ENCODE results near the gene TMEM123. TPM values are rescaled to one million over a fixed set of nuclear protein-coding genes. Genes with fewer than 3 reads are reported as not detected.
"Not testable (repeated sequence)": the region's sequence is repeated elsewhere in the genome, so short reads cannot be mapped to it uniquely, and the experiment has no call there.

TMEM123 gene
- polyA plus RNA-seq, 1 experiment, result 434 TPM

DNA sequence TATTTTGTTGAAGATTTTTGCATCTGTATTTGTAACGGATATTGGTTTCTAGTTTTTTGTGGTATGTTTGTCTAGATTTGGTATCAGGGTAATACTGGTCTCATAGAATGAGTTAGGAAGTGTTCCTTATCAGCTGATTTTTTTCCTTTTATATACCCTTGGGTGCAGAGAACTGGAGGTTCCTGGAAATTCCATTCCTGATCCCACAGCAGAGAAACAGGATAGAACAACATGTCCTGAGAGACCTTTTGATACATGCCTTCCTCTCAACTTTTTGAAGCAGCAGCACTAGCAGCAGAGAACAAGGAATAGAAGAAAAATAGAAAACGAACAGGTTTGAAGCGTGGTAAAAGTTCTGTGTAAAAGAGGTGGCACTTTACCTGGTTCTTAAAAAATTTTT is 68.7 kb downstream of the TMEM123 start:
- TF ChIP-seq, protein P1, sequence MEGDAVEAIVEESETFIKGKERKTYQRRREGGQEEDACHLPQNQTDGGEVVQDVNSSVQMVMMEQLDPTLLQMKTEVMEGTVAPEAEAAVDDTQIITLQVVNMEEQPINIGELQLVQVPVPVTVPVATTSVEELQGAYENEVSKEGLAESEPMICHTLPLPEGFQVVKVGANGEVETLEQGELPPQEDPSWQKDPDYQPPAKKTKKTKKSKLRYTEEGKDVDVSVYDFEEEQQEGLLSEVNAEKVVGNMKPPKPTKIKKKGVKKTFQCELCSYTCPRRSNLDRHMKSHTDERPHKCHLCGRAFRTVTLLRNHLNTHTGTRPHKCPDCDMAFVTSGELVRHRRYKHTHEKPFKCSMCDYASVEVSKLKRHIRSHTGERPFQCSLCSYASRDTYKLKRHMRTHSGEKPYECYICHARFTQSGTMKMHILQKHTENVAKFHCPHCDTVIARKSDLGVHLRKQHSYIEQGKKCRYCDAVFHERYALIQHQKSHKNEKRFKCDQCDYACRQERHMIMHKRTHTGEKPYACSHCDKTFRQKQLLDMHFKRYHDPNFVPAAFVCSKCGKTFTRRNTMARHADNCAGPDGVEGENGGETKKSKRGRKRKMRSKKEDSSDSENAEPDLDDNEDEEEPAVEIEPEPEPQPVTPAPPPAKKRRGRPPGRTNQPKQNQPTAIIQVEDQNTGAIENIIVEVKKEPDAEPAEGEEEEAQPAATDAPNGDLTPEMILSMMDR (IDR thresholded peaks at IDR 0.05; ENCODE audit: low read depth, low read length), result no peak
- CTCF ChIA-PET, result interaction anchor here (0.8 kb wide), 1 partner anchor 282 kb away, joined by 3 read pairs; no protein-coding TSS in a partner anchor
- POLR2A ChIA-PET, result no interaction called here
- Histone ChIP-seq H3K9me3 (ENCODE audit: control insufficient read depth, insufficient read depth, low read length) (no peaks in the 10 kb centered on the region), H3K4me3 (ENCODE audit: low read depth, low read length) (no peak overlapping the region), H3K27me3 (ENCODE audit: control insufficient read depth, insufficient read depth, low read length) (no peaks in the 10 kb centered on the region), H3K27ac (ENCODE audit: low read depth, low read length) (no peak overlapping the region)
- DNase-seq (ENCODE audit: low read depth, low spot score), result no peak

- DNase-seq (ENCODE audit: low read depth, low spot score), result no peak
- H3K9me3 ChIP-seq (ENCODE audit: control insufficient read depth, insufficient read depth, low read length), result no peaks in the 10 kb centered on the region
- ChIA-PET CTCF (interaction anchor here (1.4 to 3.7 kb wide), 2 partner anchors 8 to 10 kb away, joined by 3 to 33 read pairs; no protein-coding TSS in a partner anchor), POLR2A (no interaction called here)
- H3K27ac ChIP-seq (ENCODE audit: low read depth, low read length), result no peak overlapping the region
- H3K27me3 ChIP-seq (ENCODE audit: control insufficient read depth, insufficient read depth, low read length), result no peaks in the 10 kb centered on the region
- no peak overlapping the region for H3K4me3 ChIP-seq (ENCODE audit: low read depth, low read length)
- TF ChIP-seq, protein P1 (IDR thresholded peaks at IDR 0.05; ENCODE audit: low read depth, low read length), result no peak
These were observed 70.2 kb downstream of the TMEM123 start for GRCh38 chr11:102382384-102382783.

DNA sequence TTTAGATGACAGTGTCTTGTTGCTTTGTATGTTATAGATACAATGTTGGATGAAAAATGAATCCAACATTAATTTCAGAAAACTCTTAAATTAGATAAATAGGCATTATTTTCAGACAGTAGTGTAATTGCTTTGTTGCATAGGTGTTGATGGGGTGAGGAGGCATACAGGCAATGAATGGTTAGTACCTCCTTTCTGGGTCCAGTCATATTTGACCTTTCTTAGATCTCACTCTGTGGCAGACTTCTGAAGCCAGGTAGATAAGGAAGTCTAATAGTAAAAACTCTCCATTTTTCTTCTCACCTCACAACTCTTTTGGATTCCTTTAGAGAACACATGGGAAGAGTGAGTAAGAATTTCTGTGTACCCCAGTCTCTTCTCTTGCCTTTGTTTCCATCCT is 73.7 kb downstream of the TMEM123 start:
- H3K27me3 ChIP-seq (ENCODE audit: control insufficient read depth, insufficient read depth, low read length), result no peaks in the 10 kb centered on the region
- CTCF ChIA-PET, result interaction anchor here (1.0 to 3.7 kb wide), 2 partner anchors 12 kb away, joined by 4 to 33 read pairs; no protein-coding TSS in a partner anchor
- H3K27ac ChIP-seq (ENCODE audit: low read depth, low read length), result no peak overlapping the region
- DNase-seq (ENCODE audit: low read depth, low spot score), result no peak
- no peak overlapping the region for H3K4me3 ChIP-seq (ENCODE audit: low read depth, low read length)
- no peaks in the 10 kb centered on the region for H3K9me3 ChIP-seq (ENCODE audit: control insufficient read depth, insufficient read depth, low read length)
- POLR2A ChIA-PET, result no interaction called here
- TF ChIP-seq, protein P1 (IDR thresholded peaks at IDR 0.05; ENCODE audit: low read depth, low read length), result no peak

DNA sequence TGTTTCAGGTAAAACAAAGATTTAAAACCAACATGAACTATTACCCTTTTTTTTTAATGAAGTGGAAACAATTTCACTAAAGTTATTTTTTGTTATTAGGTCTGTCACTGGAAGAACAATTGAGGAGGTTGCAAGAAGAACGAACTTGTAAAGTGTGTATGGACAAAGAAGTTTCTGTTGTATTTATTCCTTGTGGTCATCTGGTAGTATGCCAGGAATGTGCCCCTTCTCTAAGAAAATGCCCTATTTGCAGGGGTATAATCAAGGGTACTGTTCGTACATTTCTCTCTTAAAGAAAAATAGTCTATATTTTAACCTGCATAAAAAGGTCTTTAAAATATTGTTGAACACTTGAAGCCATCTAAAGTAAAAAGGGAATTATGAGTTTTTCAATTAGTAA is 74.7 kb downstream of the TMEM123 start:
- ChIA-PET CTCF (interaction anchor here (1.0 kb wide), 1 partner anchor 13 kb away, joined by 4 read pairs; no protein-coding TSS in a partner anchor), POLR2A (no interaction called here)
- TF ChIP-seq, protein P1 (IDR thresholded peaks at IDR 0.05; ENCODE audit: low read depth, low read length), result no peak
- DNase-seq (ENCODE audit: low read depth, low spot score), result no peak
- Histone ChIP-seq H3K27ac (ENCODE audit: low read depth, low read length) (no peak overlapping the region), H3K9me3 (ENCODE audit: control insufficient read depth, insufficient read depth, low read length) (no peaks in the 10 kb centered on the region), H3K4me3 (ENCODE audit: low read depth, low read length) (no peak overlapping the region), H3K27me3 (ENCODE audit: control insufficient read depth, insufficient read depth, low read length) (no peaks in the 10 kb centered on the region)

DNA sequence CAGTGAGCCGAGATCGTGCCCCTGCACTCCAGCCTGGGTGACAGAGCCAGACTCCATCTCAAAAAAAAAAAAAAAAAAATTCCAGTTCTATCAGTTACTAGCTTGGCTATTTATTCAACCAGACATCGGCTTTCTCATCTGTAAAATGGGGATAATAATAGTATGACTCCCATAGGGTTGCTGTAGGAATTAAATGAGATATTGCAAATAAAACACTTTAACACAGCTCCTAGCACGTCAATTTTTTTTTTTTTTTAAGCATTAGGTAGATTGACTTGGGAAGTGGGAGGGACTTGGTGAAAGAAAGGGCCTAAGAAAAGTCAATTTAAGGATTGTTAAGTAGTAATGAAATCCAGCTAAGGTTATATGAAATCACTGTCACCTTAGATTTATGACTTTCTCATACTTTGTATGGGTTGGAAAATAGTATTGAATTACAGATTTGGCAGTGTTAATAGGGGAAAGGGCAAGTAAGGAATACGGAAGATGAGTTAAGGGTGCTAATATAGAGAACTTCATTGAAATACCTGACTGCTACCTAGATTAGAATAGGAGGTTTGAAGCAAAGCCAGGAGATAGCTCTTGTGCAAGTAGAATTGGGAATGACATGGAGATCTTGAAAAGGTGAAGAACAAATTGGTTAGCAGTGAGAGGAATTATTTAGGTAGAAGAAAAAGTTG is 76.7 kb downstream of the TMEM123 start:
- Histone ChIP-seq H3K4me3 (ENCODE audit: low read depth, low read length) (no peak overlapping the region), H3K9me3 (ENCODE audit: control insufficient read depth, insufficient read depth, low read length) (no peaks in the 10 kb centered on the region), H3K27ac (ENCODE audit: low read depth, low read length) (no peak overlapping the region), H3K27me3 (ENCODE audit: control insufficient read depth, insufficient read depth, low read length) (no peaks in the 10 kb centered on the region)
- ChIA-PET POLR2A (no interaction called here), CTCF (interaction anchor here (0.7 to 1.7 kb wide), 5 partner anchors 15 to 290 kb away, joined by 3 to 10 read pairs (median 5); no protein-coding TSS in a partner anchor)
- no peak for DNase-seq (ENCODE audit: low read depth, low spot score)
- TF ChIP-seq, protein P1 (IDR thresholded peaks at IDR 0.05; ENCODE audit: low read depth, low read length), result no peak

DNA sequence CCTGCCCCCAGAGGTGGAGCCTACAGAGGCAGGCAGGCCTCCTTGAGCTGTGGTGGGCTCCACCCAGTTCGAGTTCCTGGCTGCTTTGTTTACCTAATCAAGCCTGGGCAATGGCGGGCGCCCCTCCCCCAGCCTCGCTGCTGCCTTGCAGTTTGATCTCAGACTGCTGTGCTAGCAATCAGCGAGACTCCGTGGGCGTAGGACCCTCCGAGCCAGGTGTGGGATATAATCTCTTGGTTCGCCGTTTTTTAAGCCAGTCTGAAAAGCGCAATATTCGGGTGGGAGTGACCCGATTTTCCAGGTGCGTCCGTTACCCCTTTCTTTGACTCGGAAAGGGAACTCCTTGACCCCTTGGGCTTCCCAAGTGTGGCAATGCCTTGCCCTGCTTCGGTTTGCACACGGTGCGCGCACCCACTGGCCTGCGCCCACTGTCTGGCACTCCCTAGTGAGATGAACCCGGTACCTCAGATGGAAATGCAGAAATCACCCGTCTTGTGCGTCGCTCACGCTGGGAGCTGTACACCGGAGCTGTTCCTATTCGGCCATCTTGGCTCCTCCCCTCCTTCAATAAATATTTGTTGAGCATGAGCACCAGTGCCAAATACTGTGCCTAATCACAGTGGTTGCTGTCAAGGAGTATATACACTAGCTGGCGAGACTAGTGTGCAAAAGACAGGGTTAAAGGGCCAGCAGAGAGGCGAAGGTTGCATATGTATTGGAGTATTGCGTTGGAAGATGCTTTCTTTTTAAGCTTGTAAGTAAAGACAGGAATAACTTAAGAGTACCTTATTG is 77.7 kb downstream of the TMEM123 start:
- DNase-seq (ENCODE audit: low read depth, low spot score); POLR2A ChIA-PET; H3K4me3 ChIP-seq (ENCODE audit: low read depth, low read length); H3K9me3 ChIP-seq (ENCODE audit: control insufficient read depth, insufficient read depth, low read length); H3K27me3 ChIP-seq (ENCODE audit: control insufficient read depth, insufficient read depth, low read length); H3K27ac ChIP-seq (ENCODE audit: low read depth, low read length): not testable (repeated sequence)
- CTCF ChIA-PET, result interaction anchor here (0.6 to 1.7 kb wide), 6 partner anchors 16 to 292 kb away, joined by 3 to 10 read pairs (median 4); no protein-coding TSS in a partner anchor
